Measurements from ENCODE around the gene OLFM1. TPM values are rescaled to one million over a fixed set of nuclear protein-coding genes. Genes with fewer than 3 reads are reported as not detected.

OLFM1 gene
- total RNA-seq, 1 experiment from 2014 or later, result 0.39 TPM

GRCh38 chr9:135151757-135152613 lies 64.5 kb downstream of the OLFM1 start:
- no peaks in the 10 kb centered on the region for H3K36me3 ChIP-seq (ENCODE audit: control insufficient read depth, insufficient read depth, low read length)
- no peaks in the 10 kb centered on the region; the same call in 1 of the 2 replicates for H3K27me3 ChIP-seq (ENCODE audit: control insufficient read depth, insufficient read depth, low read length)
- H3K9me3 ChIP-seq (ENCODE audit: control insufficient read depth, insufficient read depth, low read depth, low read length), result no peaks in the 10 kb centered on the region
- H3K27ac ChIP-seq (ENCODE audit: low read length), result no peak overlapping the region
- ATAC-seq (no peak), DNase-seq (ENCODE audit: low read depth, low spot score) (no peak)
- H3K4me3 ChIP-seq (ENCODE audit: low read depth in 2 of 2, low read length in 2 of 2), result no peak overlapping the region
- in situ Hi-C loops (cut with HindIII; ENCODE audit: low pct_unique_long_range_greater_than_20kb, low sequenced_read_pairs), result no loop called here
- POLR2A ChIA-PET, result no interaction called here
- intact Hi-C loops (cut with micrococcal nuclease; ENCODE audit: unreplicated experiment), result no loop called here
- no peak for TF ChIP-seq POLR2AphosphoS5 (IDR thresholded peaks at IDR 0.05; ENCODE audit: low read depth, low read length)
- TF ChIP-seq, protein P1, sequence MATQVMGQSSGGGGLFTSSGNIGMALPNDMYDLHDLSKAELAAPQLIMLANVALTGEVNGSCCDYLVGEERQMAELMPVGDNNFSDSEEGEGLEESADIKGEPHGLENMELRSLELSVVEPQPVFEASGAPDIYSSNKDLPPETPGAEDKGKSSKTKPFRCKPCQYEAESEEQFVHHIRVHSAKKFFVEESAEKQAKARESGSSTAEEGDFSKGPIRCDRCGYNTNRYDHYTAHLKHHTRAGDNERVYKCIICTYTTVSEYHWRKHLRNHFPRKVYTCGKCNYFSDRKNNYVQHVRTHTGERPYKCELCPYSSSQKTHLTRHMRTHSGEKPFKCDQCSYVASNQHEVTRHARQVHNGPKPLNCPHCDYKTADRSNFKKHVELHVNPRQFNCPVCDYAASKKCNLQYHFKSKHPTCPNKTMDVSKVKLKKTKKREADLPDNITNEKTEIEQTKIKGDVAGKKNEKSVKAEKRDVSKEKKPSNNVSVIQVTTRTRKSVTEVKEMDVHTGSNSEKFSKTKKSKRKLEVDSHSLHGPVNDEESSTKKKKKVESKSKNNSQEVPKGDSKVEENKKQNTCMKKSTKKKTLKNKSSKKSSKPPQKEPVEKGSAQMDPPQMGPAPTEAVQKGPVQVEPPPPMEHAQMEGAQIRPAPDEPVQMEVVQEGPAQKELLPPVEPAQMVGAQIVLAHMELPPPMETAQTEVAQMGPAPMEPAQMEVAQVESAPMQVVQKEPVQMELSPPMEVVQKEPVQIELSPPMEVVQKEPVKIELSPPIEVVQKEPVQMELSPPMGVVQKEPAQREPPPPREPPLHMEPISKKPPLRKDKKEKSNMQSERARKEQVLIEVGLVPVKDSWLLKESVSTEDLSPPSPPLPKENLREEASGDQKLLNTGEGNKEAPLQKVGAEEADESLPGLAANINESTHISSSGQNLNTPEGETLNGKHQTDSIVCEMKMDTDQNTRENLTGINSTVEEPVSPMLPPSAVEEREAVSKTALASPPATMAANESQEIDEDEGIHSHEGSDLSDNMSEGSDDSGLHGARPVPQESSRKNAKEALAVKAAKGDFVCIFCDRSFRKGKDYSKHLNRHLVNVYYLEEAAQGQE (IDR thresholded peaks at IDR 0.05; ENCODE audit: insufficient read depth in 1 of 2, low read depth in 2 of 2, low read length in 1 of 2), result no peak
- no peak for TF ChIP-seq TCF7L2 (IDR thresholded peaks at IDR 0.05; ENCODE audit: low read depth, low read length)
- TF ChIP-seq CTCF (IDR thresholded peaks at IDR 0.05), result no peak
- TF ChIP-seq SIN3A (IDR thresholded peaks at IDR 0.05; ENCODE audit: borderline replicate concordance, insufficient read depth, low read depth, low read length), result no peak
- CTCF ChIA-PET, result no interaction called here
- H3K4me1 ChIP-seq (ENCODE audit: control insufficient read depth, insufficient read depth, low read length), result no peaks in the 10 kb centered on the region
- BruUV-seq (replicated peaks), result no TSS peak

GRCh38 chr9:135152614-135153334 lies 65.3 kb downstream of the OLFM1 start:
- Histone ChIP-seq H3K27ac (ENCODE audit: low read length) (no peak overlapping the region), H3K9me3 (ENCODE audit: control insufficient read depth, insufficient read depth, low read depth, low read length) (no peaks in the 10 kb centered on the region), H3K4me3 (ENCODE audit: low read depth in 2 of 2, low read length in 2 of 2) (no peak overlapping the region), H3K27me3 (ENCODE audit: control insufficient read depth, insufficient read depth, low read length) (no peaks in the 10 kb centered on the region; the same call in 1 of the 2 replicates), H3K4me1 (ENCODE audit: control insufficient read depth, insufficient read depth, low read length) (no peaks in the 10 kb centered on the region), H3K36me3 (ENCODE audit: control insufficient read depth, insufficient read depth, low read length) (no peaks in the 10 kb centered on the region)
- no peak for DNase-seq (ENCODE audit: low read depth, low spot score)
- ChIA-PET POLR2A (no interaction called here), CTCF (interaction anchor here (0.7 kb wide), 1 partner anchor 190 kb away, joined by 3 read pairs; no protein-coding TSS in a partner anchor)
- TF ChIP-seq, protein P1 (IDR thresholded peaks at IDR 0.05; ENCODE audit: insufficient read depth in 1 of 2, low read depth in 2 of 2, low read length in 1 of 2), result no peak
- TF ChIP-seq CTCF (IDR thresholded peaks at IDR 0.05) (no peak), SIN3A (IDR thresholded peaks at IDR 0.05; ENCODE audit: borderline replicate concordance, insufficient read depth, low read depth, low read length) (no peak)
- intact Hi-C loops (cut with micrococcal nuclease; ENCODE audit: unreplicated experiment) (no loop called here), in situ Hi-C loops (cut with HindIII; ENCODE audit: low pct_unique_long_range_greater_than_20kb, low sequenced_read_pairs) (no loop called here)
- no peak for ATAC-seq
- BruUV-seq (replicated peaks), result no TSS peak

Measured in Panc1 (cell line).